DMS 273 (cell line): ENCODE data around the gene UBE2I.
"Not testable (repeated sequence)": the region's sequence is repeated elsewhere in the genome, so short reads cannot be mapped to it uniquely, and the experiment has no call there.

ENCODE experiments used
- DNase-seq: peaks from one replicate; lab custom pipeline; 2025; ENCODE audit not compliant: unreplicated experiment; lab: John Stamatoyannopoulos, UW

UBE2I gene

GRCh38 chr16:1328136-1328535 is 18.7 kb downstream of the UBE2I start:
- not testable (repeated sequence) for DNase-seq

GRCh38 chr16:1328961-1329360 is 19.5 kb downstream of the UBE2I start:
- not testable (repeated sequence) for DNase-seq

GRCh38 chr16:1330260-1330914 is 21.0 kb downstream of the UBE2I start:
- peak; percentile 60 for DNase-seq

GRCh38 chr16:1330931-1331711 is 21.7 kb downstream of the UBE2I start:
- no peak for DNase-seq

GRCh38 chr16:1331712-1332617 is 22.5 kb downstream of the UBE2I start:
- DNase-seq, result peak; percentile 76

- DNase-seq, result no peak
Measured at GRCh38 chr16:1332618-1333148, 23.2 kb downstream of the UBE2I start.

- peak; percentile 60 for DNase-seq
Measured at GRCh38 chr16:1333149-1333812, 23.8 kb downstream of the UBE2I start, which contains the start of gene BAIAP3. BAIAP3 (plus strand) TSS chr16:1333645; CDS start chr16:1338550, 4,905 bp downstream.

- no peak for DNase-seq
Measured at GRCh38 chr16:1333854-1334700, 24.6 kb downstream of the UBE2I start.

- no peak for DNase-seq
Measured at GRCh38 chr16:1334739-1335138, 25.3 kb downstream of the UBE2I start.

- peak; percentile 69 for DNase-seq
Measured at GRCh38 chr16:1335211-1335971, 26.0 kb downstream of the UBE2I start.

GRCh38 chr16:1335996-1336395 is 26.6 kb downstream of the UBE2I start:
- DNase-seq, result peak; percentile 76

GRCh38 chr16:1336619-1337018 is 27.2 kb downstream of the UBE2I start:
- no peak for DNase-seq

GRCh38 chr16:1337486-1337885 is 28.1 kb downstream of the UBE2I start:
- DNase-seq, result peak; percentile 90

GRCh38 chr16:1338119-1338730 is 28.8 kb downstream of the UBE2I start:
- peak; percentile 77 for DNase-seq

- DNase-seq, result no peak
Measured at GRCh38 chr16:1338855-1339675, 29.6 kb downstream of the UBE2I start.

- no peak for DNase-seq
Measured at GRCh38 chr16:1340730-1341494, 31.5 kb downstream of the UBE2I start.
